Superior temporal gyrus (tissue), 1 donor: Measurements from ENCODE around the gene ZSWIM8.

Source experiments
- DNase-seq: peaks from one replicate; pipeline ENCODE4 v3.0.0-alpha.2; 2016; ENCODE audit errors: extremely low spot score

ZSWIM8 gene

DNA sequence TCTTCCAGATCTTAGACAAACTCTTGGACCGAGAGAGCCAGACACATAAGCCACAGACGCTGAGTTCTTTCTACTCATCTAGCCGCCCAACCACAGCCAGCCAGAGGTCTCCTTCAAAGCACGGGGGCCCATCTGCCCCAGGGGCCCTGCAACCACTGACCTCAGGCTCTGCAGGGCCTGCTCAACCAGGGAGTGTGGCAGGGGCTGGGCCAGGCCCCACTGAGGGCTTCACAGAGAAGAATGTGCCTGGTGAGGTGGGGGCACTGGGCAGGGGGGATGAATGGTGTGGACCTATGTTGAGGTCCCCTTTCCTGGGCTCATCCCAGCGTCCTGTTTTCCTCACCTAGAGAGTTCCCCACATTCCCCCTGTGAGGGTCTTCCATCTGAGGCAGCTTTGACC lies 11.4 kb downstream of the ZSWIM8 start:
- DNase-seq = no peak

DNA sequence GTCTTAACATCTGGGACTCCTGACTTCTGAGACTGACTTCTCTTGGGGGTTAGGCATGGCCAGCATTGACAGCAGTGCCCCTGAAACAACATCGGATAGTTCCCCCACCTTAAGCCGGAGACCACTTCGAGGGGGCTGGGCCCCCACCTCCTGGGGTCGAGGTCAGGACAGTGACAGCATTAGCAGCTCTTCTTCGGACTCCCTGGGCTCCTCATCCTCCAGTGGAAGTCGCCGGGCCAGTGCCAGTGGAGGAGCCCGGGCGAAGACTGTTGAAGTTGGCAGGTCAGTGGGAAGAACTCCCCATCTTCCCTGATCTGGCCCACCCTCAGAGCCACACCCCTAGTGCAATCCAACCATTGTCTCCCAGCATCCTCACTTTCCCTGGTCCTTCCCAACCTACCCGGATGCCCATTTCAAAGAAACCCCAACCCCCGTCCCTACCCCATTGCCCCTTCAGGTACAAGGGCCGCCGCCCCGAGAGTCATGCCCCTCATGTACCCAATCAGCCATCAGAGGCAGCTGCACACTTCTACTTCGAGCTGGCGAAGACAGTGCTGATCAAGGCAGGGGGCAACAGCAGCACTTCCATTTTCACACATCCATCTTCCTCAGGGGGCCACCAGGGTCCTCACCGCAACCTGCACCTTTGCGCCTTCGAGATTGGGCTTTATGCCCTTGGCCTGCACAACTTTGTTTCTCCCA lies 12.1 kb downstream of the ZSWIM8 start:
- DNase-seq = no peak

DNA sequence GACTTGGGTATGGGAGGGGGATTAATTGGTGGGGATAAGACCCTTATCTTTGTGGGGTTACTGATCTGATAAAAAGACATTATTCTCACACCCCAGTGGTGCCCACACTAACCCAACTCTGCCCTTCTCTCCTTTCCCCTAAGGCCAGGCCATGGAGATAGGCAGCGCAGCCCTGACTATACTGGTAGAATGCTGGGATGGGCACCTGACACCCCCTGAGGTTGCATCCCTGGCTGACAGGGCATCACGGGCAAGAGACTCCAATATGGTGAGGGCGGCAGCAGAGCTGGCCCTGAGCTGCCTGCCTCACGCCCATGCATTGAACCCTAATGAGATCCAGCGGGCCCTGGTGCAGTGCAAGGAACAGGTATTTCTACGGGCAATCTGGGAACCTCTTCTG lies 12.7 kb downstream of the ZSWIM8 start:
- no peak for DNase-seq

DNA sequence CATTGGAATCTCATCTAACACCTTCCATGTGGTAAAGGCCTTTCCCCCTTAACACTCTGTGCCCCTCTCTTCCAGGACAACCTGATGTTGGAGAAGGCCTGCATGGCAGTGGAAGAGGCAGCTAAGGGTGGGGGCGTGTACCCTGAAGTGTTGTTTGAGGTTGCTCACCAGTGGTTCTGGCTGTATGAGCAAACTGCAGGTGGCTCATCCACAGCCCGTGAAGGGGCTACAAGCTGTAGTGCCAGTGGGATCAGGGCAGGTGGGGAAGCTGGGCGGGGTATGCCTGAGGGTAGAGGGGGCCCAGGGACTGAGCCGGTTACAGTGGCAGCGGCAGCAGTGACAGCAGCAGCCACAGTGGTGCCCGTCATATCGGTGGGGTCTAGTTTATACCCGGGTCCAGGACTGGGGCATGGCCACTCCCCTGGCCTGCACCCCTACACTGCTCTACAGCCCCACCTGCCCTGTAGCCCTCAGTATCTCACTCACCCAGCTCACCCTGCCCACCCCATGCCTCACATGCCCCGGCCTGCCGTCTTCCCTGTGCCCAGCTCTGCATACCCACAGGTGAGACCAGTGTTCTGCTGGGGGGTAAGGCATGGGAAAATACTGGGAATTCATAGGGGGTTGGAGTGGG lies 13.6 kb downstream of the ZSWIM8 start:
- no peak for DNase-seq

DNA sequence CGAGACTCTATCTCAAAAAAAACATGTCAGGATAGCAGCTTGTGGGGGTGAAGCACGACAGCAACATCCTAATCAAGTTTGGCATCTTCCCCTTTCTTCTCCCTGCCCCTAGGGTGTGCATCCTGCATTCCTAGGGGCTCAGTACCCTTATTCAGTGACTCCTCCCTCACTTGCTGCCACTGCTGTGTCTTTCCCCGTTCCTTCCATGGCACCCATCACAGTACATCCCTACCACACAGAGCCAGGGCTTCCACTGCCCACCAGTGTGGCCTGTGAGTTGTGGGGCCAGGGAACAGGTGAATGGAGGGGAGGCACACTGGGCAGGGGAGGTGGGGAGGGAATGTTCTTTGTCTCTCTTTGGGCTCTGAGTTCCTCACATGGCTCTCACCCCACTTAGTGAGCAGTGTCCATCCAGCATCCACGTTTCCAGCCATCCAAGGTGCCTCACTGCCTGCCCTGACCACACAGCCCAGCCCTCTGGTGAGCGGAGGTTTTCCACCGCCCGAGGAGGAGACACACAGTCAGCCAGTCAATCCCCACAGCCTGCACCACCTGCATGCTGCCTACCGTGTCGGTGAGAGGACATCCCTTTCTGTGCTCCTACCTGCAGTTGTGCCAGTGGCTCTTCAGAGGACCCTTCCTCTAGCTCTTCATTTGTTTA lies 14.6 kb downstream of the ZSWIM8 start:
- no peak for DNase-seq

DNA sequence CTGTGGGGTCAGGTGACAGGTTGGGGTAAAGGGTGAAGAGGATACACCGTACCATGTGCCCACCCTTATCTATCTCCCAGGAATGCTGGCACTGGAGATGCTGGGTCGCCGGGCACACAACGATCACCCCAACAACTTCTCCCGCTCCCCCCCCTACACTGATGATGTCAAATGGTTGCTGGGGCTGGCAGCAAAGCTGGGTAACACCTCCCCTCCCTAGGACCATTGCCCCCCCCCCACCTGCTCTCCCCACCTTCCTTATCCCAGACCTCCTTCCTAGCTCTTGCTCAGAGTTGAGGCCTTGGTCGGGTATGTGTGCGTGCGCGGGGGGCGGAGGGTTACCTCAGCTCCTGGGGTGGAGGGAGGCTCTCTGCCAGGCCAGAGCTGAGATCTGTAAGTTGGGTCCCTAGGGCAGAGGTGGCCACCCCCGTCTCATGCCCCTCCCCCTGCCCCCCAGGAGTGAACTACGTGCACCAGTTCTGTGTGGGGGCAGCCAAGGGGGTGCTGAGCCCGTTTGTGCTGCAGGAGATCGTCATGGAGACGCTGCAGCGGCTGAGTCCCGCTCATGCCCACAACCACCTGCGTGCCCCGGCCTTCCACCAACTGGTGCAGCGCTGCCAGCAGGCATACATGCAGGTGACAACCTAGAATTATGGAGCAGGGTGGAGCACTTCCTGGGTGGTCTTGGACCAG lies 15.3 kb downstream of the ZSWIM8 start:
- no peak for DNase-seq

- DNase-seq = no peak
These were observed 15.8 kb downstream of the ZSWIM8 start for GRCh38 chr10:73801253-73801590.

- DNase-seq = no peak
These were observed 17.0 kb downstream of the ZSWIM8 start for GRCh38 chr10:73802276-73802991.

DNA sequence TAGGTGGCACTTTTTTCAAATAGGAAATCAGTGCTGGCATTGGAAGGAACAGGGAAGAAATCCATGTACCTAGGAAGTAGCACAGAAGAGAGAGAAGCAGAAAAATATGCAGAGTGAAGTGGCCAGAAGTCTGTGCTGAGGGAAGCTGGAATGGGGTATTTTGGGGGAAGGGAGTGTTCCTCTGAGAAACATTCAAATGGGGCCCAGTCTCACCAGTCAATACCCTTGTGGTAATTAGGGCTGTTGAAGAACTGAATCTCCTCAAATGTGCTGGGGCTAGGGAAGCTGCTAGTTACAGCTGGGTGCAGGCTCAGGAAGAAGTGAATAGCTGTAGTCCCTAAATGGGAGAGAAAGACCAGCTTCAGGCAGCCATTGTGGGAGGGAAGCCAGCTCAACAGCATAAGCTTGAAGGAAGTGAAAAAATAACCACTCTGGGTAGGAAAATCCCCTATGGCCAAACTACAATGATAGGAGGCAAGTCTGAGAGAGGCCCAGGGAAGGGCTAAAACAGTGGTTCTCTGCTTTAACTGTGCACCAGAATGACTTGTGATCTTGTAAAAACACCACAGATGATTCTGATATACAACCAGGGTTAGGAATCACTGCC lies 18.4 kb downstream of the ZSWIM8 start:
- DNase-seq = no peak

GRCh38 chr10:73806176-73806950 lies 21.0 kb downstream of the ZSWIM8 start:
- DNase-seq = no peak

GRCh38 chr10:73807471-73807870 lies 22.1 kb downstream of the ZSWIM8 start:
- DNase-seq = no peak

DNA sequence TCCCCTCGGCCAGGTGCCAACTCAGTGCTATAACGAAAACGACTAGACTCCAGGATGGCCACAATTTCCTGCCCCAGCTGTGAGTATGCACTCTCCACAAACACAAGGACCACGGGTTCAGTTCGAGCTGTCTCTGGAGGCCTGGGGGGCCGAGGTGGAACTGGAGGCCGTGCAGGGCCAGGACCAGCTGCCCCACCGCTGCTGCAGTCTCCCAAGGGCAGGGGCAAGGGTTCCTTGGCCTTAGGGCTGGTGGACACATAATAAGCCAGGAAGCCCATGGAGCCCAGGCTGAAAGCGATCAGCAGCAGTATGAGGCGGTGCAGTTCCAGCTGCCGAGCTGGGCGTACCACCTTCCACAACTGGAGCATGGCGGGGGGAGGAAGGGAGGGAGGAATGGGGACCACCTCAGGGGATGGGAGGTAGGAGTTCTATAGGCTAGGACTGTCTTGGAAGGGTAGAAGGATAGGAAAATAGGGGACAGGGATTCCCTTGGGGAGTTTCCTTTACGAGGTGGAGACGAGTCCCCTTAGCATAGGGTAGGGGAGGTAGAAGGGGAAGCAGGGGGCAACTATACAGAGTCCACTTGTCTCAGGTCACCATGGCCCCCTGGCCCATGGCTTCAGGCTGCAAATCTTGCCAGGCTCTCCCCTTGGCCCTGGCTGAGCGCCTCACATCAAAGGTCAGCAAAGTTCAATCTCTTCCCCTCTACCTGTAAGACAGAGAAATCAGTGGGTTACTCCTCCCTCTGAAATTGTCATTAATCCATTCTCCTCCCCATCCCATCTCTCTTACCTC lies 22.8 kb downstream of the ZSWIM8 start:
- DNase-seq = no peak

DNA sequence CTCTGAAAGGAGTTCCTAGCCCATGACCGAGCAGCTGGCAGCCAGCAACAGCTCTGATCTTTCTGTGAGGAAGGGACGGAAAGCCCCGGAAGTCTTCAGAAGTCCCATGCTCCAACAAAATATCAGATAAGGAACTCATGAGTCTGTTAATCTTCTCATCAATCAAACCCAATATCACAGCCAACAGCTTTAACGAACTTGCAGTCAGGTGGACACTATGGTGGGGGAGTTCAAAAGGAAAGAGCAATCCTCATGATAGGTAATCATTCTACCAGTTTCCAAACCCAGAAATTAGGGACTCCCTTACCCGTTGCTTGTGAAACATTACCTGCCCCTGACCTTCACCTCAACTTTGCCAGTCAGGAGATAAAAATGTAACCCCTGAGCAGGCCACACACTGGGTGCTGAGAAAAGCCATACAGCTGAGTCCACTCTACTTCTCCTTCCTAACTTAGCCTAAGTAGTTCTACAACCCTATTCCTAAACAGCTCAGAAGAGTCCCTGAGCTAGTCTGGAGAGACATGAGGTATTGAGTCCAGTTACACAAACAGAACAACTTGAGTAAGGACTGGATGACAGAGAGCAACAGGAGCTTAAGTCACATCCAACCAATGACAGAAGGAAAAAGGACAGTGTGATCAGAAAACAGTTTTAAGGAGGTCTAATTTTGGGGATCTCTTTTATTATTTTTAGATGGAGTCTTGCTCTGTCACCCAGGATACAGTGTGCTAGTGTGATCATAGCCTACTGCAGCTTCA lies 23.8 kb downstream of the ZSWIM8 start:
- DNase-seq = no peak

DNA sequence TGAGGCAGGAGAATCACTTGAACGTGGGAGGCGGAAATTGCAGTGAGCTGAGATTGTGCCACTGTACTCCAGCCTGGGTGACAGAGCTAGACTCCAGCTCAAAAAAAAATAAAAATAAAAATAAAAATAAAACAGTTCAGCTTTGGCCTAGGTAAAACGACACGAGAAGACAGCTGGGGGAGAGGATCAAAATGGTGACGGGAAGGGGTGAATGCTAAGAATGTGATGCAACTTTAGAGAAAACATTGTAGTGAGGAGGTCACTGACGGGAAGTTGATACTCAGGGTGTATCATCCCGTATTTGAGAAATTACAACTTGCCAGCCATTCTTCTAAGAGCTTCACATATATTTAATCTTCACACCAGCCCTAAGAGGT lies 24.9 kb downstream of the ZSWIM8 start:
- no peak for DNase-seq

DNA sequence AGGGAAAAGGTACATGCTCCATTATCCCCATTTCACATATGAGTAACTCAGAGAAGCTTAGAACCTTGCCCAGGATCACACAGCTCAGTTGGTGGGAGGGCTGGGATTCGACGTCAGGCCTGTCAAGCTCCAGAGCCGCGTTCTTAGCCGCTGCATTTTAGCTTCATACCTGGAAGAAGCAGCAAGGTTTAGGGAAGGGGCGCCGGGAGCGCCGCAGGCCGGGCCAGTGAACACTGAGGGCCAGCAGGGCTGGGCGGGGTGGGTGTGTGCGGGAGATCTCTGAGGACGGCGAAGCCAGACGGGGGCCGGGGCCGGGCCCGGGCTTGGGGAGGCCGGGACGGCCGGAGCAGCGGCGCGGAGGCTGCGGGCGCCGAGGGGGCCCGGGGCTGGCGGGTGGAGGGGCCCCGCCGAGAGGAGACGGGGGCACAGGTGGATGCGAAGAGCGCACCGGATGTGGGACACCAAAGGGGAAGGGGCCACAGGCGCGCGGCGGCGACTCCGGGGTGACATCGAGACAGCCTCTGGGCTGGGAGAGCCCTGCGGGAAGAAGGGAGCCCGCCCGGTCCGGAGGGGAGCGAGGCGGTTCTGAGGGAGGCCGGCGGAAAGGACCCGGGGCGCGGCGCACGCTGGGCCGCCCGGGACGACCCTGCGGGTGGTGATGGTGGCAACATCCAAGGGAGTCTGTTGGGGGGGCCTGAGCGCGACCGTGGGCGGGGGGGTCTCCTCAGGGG lies 25.5 kb downstream of the ZSWIM8 start:
- no peak for DNase-seq

DNA sequence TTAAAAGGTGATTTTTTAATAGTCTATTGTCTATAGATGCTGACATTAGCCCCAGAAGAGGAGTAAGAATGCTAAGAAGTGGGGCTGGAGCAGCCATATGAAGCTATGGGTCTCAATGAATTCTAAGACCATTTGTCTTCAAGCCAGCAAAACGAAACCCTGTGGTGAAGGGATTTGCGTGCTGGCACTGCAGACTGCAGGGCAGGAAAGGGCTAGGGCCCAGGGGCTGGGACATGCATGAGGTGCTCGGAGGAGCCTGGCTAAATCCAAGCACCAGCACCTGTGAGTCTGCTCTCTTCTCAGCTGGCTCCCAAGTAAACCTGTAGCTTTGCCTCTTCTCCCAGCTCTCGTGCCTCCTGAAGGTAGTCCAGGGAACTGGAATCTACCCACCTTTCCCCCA lies 27.3 kb downstream of the ZSWIM8 start:
- no peak for DNase-seq

GRCh38 chr10:73813333-73813732 lies 27.9 kb downstream of the ZSWIM8 start:
- no peak for DNase-seq

GRCh38 chr10:73814276-73814895 lies 29.0 kb downstream of the ZSWIM8 start:
- DNase-seq = no peak
